ENCODE measurements around the gene RECK.
A peak's percentile ranks its signal among the peaks of the same experiment; 100 is the strongest.
"Not testable (repeated sequence)": the region's sequence is repeated elsewhere in the genome, so short reads cannot be mapped to it uniquely, and the experiment has no call there.

The RECK gene, protein sequence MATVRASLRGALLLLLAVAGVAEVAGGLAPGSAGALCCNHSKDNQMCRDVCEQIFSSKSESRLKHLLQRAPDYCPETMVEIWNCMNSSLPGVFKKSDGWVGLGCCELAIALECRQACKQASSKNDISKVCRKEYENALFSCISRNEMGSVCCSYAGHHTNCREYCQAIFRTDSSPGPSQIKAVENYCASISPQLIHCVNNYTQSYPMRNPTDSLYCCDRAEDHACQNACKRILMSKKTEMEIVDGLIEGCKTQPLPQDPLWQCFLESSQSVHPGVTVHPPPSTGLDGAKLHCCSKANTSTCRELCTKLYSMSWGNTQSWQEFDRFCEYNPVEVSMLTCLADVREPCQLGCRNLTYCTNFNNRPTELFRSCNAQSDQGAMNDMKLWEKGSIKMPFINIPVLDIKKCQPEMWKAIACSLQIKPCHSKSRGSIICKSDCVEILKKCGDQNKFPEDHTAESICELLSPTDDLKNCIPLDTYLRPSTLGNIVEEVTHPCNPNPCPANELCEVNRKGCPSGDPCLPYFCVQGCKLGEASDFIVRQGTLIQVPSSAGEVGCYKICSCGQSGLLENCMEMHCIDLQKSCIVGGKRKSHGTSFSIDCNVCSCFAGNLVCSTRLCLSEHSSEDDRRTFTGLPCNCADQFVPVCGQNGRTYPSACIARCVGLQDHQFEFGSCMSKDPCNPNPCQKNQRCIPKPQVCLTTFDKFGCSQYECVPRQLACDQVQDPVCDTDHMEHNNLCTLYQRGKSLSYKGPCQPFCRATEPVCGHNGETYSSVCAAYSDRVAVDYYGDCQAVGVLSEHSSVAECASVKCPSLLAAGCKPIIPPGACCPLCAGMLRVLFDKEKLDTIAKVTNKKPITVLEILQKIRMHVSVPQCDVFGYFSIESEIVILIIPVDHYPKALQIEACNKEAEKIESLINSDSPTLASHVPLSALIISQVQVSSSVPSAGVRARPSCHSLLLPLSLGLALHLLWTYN

DNA sequence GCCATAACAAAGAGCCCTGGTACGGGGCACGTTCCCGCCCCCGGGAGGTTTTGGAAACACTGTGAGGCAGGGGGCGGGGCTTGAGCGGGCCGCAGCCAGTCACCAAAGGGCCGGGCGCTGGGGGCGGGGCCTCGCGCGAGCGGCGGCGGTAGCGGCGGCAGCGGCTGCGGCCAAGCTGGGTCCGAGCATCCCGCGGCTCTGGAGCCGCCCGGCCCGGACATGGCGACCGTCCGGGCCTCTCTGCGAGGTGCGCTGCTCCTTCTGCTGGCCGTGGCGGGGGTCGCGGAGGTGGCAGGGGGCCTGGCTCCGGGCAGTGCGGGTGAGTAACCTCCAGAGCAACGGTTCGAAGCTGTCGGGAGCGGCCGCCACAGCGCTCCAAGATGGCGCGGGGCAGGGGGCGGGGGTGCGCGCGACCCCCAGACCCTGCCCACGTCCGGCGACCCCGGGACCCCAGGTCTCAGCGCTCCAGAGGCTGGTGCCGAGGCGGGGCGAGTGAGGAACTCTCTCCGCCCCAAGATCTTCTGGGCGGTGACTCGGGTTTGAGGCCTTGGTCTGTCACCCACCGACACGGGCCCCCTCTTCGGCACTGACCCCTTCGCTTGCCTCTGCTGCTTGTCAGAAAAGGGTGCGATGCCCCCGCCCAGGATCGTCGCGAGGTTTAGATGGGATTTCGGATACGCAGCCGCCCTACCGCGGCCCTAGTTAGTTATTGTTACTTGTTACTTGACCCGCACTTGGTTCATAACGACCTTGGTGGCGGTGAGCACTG, at the start of gene RECK:
RECK (plus strand) TSS at position 134 of the 769 bp plus-strand sequence; CDS start at position 220, 86 bp downstream.
- peak within 1 kb of the TSS; percentile 72 for H3K4me3 ChIP-seq (ENCODE audit: low read length in 2 of 2)
- no peaks in the 10 kb centered on the region for H3K9me3 ChIP-seq (ENCODE audit: control insufficient read depth in 2 of 2, low read length in 2 of 2)
- H3K27me3 ChIP-seq (ENCODE audit: control insufficient read depth in 2 of 2, insufficient read depth in 2 of 2, low read length in 2 of 2), result peaks cover 0 to 4% of the 10 kb centered on the region in 2 donors
- peak within 1 kb of the TSS; percentile 27 to 67 for H3K9ac ChIP-seq (ENCODE audit: low read depth in 1 of 2, low read length in 2 of 2)
- H3K4me1 ChIP-seq (ENCODE audit: control insufficient read depth in 2 of 2, insufficient read depth in 2 of 2, low read length in 2 of 2), result peaks cover 2 to 6% of the 10 kb centered on the region in 2 donors
- peak within 1 kb of the TSS; percentile 51 to 58 for H3K27ac ChIP-seq (ENCODE audit: low read depth in 2 of 2, low read length in 2 of 2)
- H3K36me3 ChIP-seq (ENCODE audit: control insufficient read depth in 2 of 2, insufficient read depth in 2 of 2, low read length in 2 of 2), result no peaks in the 10 kb centered on the region

DNA sequence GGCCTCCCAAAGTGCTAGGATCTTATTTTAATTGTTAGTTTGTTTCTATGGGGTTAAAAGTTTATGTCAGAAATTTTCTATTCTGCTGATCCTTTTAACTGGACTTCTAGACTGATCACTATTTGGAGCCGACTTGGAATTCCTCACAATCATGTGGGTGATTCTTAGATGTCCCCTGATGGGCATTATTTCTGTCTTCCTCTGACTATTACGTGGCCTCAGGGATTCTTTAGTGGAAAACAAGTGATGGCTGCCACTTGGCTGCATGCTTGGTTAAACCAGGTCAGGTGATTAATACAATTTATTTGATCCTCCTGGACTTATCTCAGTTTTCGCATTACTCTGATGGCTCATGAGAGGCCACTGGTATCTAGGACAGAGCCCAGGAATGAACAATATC, 46.6 kb upstream of the RECK start:
- Histone ChIP-seq H3K27ac (ENCODE audit: low read depth in 2 of 2, low read length in 2 of 2) (no peak overlapping the region), H3K4me3 (ENCODE audit: low read length in 2 of 2) (no peak overlapping the region), H3K9me3 (ENCODE audit: control insufficient read depth in 2 of 2, low read length in 2 of 2) (no peaks in the 10 kb centered on the region), H3K36me3 (ENCODE audit: control insufficient read depth in 2 of 2, insufficient read depth in 2 of 2, low read length in 2 of 2) (no peaks in the 10 kb centered on the region), H3K9ac (ENCODE audit: low read depth in 1 of 2, low read length in 2 of 2) (no peak overlapping the region), H3K4me1 (ENCODE audit: control insufficient read depth in 2 of 2, insufficient read depth in 2 of 2, low read length in 2 of 2) (no peaks in the 10 kb centered on the region), H3K27me3 (ENCODE audit: control insufficient read depth in 2 of 2, insufficient read depth in 2 of 2, low read length in 2 of 2) (no peaks in the 10 kb centered on the region)

DNA sequence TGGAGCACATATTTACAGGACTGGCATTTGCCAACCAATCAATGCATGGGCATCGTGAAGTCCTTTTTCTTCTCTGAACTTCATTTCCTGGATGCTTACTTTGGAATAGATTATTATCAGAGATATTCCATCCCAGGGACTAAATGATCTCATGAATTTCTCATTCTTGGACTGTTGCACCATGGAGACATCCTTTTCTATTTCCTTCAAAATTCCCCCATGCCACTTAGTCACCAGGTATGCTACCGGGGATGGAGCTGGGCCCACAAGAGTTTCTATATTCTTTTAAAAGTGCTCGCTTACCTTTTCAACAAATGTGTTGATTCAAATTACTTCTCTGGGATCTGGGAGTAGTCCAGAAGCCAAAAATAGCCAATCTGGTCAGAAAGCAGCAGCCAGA, 43.6 kb upstream of the RECK start:
- not testable (repeated sequence) for H3K36me3 ChIP-seq (ENCODE audit: control insufficient read depth in 2 of 2, insufficient read depth in 2 of 2, low read length in 2 of 2); H3K9me3 ChIP-seq (ENCODE audit: control insufficient read depth in 2 of 2, low read length in 2 of 2); H3K9ac ChIP-seq (ENCODE audit: low read depth in 1 of 2, low read length in 2 of 2)

DNA sequence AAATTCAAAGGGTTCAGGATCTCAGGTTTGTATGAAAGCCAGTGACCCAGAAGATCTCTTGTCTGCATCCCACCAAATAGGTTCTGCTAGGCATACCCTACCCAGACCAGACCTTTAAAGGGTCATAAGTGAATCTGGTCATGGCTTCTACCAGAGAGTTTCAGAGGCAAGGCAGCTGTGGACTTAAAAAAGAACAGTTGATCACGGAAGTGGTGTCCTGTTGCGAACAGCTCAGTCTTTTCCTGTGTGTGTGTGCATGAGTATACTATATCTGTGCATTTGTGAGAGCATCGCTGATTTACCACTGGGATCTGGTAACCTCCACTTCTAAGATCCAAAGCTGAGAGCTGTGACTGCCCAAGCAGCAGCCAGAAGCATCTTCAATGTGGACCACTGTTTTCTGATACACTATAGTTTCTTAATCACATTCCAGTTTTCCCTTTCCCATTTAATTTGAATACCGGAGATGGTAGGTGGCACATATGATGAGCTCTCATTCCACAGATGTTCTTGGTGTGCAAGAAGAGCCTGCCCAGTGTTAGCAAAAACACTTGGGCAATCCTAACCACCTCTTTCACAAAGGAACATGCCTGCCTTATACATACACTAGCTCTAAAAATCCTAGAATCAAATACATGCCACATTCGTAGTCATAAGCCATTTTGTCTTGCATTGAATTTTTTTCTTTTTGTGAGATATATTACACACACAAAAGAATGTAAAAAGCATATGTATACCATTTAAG, 42.6 kb upstream of the RECK start:
- no peak overlapping the region for H3K4me3 ChIP-seq (ENCODE audit: low read length in 2 of 2)
- no peaks in the 10 kb centered on the region for H3K36me3 ChIP-seq (ENCODE audit: control insufficient read depth in 2 of 2, insufficient read depth in 2 of 2, low read length in 2 of 2)
- no peak overlapping the region for H3K9ac ChIP-seq (ENCODE audit: low read depth in 1 of 2, low read length in 2 of 2)
- peaks cover 2 to 5% of the 10 kb centered on the region in 2 donors for H3K9me3 ChIP-seq (ENCODE audit: control insufficient read depth in 2 of 2, low read length in 2 of 2)
- no peak overlapping the region for H3K27ac ChIP-seq (ENCODE audit: low read depth in 2 of 2, low read length in 2 of 2)
- H3K27me3 ChIP-seq (ENCODE audit: control insufficient read depth in 2 of 2, insufficient read depth in 2 of 2, low read length in 2 of 2), result no peaks in the 10 kb centered on the region
- no peaks in the 10 kb centered on the region for H3K4me1 ChIP-seq (ENCODE audit: control insufficient read depth in 2 of 2, insufficient read depth in 2 of 2, low read length in 2 of 2)

More for the DNA sequence above, 43.6 kb upstream of the RECK start:
- not testable (repeated sequence) for H3K27me3 ChIP-seq (ENCODE audit: control insufficient read depth in 2 of 2, insufficient read depth in 2 of 2, low read length in 2 of 2); H3K4me1 ChIP-seq (ENCODE audit: control insufficient read depth in 2 of 2, insufficient read depth in 2 of 2, low read length in 2 of 2); H3K4me3 ChIP-seq (ENCODE audit: low read length in 2 of 2); H3K27ac ChIP-seq (ENCODE audit: low read depth in 2 of 2, low read length in 2 of 2)

DNA sequence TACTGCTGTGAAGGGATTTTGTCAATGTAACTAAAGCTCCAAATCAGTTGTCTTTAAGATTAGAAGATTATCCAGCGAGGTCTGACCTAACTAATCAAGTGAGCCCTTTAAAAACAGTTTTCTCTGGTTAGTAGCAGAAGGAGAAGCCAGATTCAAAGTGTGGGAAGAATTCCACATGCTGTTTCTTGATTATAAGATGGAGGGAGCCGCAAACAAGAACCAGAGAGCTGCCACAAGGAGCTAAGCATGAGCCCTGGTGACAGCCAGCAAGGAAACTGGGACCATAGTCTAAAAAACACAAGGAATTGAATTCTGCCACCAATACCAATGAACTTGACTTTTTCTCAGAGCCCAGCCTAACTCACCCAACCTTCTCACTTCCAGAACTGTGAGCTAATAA, 41.8 kb upstream of the RECK start:
- no peaks in the 10 kb centered on the region for H3K27me3 ChIP-seq (ENCODE audit: control insufficient read depth in 2 of 2, insufficient read depth in 2 of 2, low read length in 2 of 2)
- no peaks in the 10 kb centered on the region for H3K36me3 ChIP-seq (ENCODE audit: control insufficient read depth in 2 of 2, insufficient read depth in 2 of 2, low read length in 2 of 2)
- H3K4me1 ChIP-seq (ENCODE audit: control insufficient read depth in 2 of 2, insufficient read depth in 2 of 2, low read length in 2 of 2), result no peaks in the 10 kb centered on the region
- H3K9ac ChIP-seq (ENCODE audit: low read depth in 1 of 2, low read length in 2 of 2), result no peak overlapping the region
- peaks cover 2 to 5% of the 10 kb centered on the region in 2 donors for H3K9me3 ChIP-seq (ENCODE audit: control insufficient read depth in 2 of 2, low read length in 2 of 2)
- no peak overlapping the region for H3K27ac ChIP-seq (ENCODE audit: low read depth in 2 of 2, low read length in 2 of 2)
- H3K4me3 ChIP-seq (ENCODE audit: low read length in 2 of 2), result no peak overlapping the region

DNA sequence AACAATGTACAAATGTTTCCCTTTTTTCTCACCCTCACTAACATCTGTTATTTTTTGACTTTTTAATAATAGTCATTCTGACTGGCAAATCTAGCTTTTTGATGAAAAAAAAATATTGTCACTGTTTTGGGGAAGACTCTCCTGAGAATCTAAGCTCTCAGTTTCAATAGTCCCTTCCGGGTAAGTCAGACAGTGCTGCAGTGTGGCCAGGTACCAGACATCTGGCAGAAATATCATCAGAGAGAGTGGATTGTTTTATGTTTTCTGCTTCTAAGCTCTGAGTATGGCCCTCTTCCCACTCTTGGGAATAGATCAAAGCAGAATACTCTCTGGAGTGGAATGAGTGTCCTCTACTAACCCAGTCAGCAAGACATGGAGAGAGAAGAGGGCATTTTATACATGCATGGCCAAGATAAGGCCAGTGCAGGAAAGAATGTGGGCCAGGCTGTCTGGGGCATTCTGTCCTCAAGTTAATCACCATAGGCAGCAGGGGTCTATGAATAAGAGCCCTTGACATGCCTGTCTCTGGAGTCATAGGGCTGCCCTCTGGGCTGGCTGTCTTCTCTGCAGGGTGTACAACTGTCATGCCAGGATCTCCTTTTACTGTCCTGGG, 40.2 kb upstream of the RECK start:
- Histone ChIP-seq H3K4me3 (ENCODE audit: low read length in 2 of 2) (no peak overlapping the region), H3K27ac (ENCODE audit: low read depth in 2 of 2, low read length in 2 of 2) (no peak overlapping the region)

DNA sequence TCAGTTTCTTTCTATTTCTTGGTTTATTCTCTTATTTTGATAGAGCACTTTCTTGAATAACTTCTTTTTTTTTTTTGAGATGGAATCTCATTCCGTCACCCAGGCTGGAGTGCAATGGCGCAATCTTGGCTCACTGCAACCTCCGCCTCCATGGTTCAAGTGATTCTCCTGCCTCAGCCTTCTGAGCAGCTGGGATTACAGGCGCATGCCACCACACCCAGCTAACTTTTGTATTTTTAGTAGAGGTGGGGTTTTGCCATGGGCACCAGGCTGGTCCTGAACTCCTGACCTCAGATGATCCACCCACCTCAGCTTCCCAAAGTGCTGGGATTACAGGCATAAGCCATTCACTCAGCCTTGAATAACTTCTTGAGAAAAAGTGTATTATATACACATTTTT, 39.7 kb upstream of the RECK start:
- H3K9me3 ChIP-seq (ENCODE audit: control insufficient read depth in 2 of 2, low read length in 2 of 2); H3K9ac ChIP-seq (ENCODE audit: low read depth in 1 of 2, low read length in 2 of 2); H3K4me1 ChIP-seq (ENCODE audit: control insufficient read depth in 2 of 2, insufficient read depth in 2 of 2, low read length in 2 of 2); H3K27me3 ChIP-seq (ENCODE audit: control insufficient read depth in 2 of 2, insufficient read depth in 2 of 2, low read length in 2 of 2); H3K27ac ChIP-seq (ENCODE audit: low read depth in 2 of 2, low read length in 2 of 2); H3K36me3 ChIP-seq (ENCODE audit: control insufficient read depth in 2 of 2, insufficient read depth in 2 of 2, low read length in 2 of 2); H3K4me3 ChIP-seq (ENCODE audit: low read length in 2 of 2): not testable (repeated sequence)

More for the DNA sequence above, 40.2 kb upstream of the RECK start:
- no peaks in the 10 kb centered on the region for H3K36me3 ChIP-seq (ENCODE audit: control insufficient read depth in 2 of 2, insufficient read depth in 2 of 2, low read length in 2 of 2)
- no peak overlapping the region for H3K9ac ChIP-seq (ENCODE audit: low read depth in 1 of 2, low read length in 2 of 2)
- no peaks in the 10 kb centered on the region for H3K4me1 ChIP-seq (ENCODE audit: control insufficient read depth in 2 of 2, insufficient read depth in 2 of 2, low read length in 2 of 2)
- H3K9me3 ChIP-seq (ENCODE audit: control insufficient read depth in 2 of 2, low read length in 2 of 2), result peaks cover 2 to 5% of the 10 kb centered on the region in 2 donors
- no peaks in the 10 kb centered on the region for H3K27me3 ChIP-seq (ENCODE audit: control insufficient read depth in 2 of 2, insufficient read depth in 2 of 2, low read length in 2 of 2)

DNA sequence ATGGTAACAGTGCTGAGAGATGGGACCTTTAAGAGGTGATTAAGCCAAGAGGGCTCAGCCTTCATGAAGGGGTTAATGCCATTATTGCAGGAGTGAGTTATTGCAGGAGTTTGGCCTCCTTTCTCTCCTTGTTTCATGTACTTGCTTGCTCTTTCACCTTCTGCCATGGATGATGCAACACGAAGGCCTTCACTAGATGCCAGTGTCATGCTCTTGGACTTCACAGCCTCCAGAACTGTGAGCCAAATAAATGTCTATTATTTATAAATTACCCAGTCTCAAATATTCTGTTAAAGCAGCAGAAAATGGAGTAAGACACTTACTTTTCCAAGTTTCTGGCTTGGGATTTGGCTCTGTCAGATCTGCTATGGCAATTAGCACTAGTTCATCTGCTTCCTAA, 38.4 kb upstream of the RECK start:
- Histone ChIP-seq H3K27me3 (ENCODE audit: control insufficient read depth in 2 of 2, insufficient read depth in 2 of 2, low read length in 2 of 2) (no peaks in the 10 kb centered on the region), H3K9ac (ENCODE audit: low read depth in 1 of 2, low read length in 2 of 2) (no peak overlapping the region), H3K9me3 (ENCODE audit: control insufficient read depth in 2 of 2, low read length in 2 of 2) (peaks cover 2 to 5% of the 10 kb centered on the region in 2 donors), H3K27ac (ENCODE audit: low read depth in 2 of 2, low read length in 2 of 2) (no peak overlapping the region), H3K36me3 (ENCODE audit: control insufficient read depth in 2 of 2, insufficient read depth in 2 of 2, low read length in 2 of 2) (no peaks in the 10 kb centered on the region), H3K4me3 (ENCODE audit: low read length in 2 of 2) (no peak overlapping the region), H3K4me1 (ENCODE audit: control insufficient read depth in 2 of 2, insufficient read depth in 2 of 2, low read length in 2 of 2) (no peaks in the 10 kb centered on the region)

DNA sequence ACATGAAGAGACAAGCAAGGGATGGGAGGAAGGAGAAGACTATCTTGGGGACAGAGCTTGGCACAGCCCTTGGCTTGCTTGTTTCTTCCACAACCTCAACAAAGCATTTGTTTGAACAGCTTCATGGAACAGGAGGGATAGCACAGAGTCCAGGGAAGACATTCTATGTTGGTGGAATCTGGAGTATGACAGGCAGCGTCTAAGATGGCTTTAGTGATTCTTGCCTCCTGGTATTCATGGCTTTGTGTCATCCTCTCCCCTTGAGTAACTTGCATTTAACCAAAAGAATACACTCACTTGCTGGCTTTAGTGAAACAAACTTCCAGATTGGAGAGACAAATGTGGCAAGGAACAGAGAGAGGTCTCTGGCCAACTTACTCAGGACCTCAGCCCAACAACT, 30.8 kb upstream of the RECK start:
- peaks cover 0 to under 1% of the 10 kb centered on the region in 2 donors for H3K27me3 ChIP-seq (ENCODE audit: control insufficient read depth in 2 of 2, insufficient read depth in 2 of 2, low read length in 2 of 2)
- H3K9ac ChIP-seq (ENCODE audit: low read depth in 1 of 2, low read length in 2 of 2), result no peak overlapping the region
- H3K9me3 ChIP-seq (ENCODE audit: control insufficient read depth in 2 of 2, low read length in 2 of 2), result peaks cover 0 to 4% of the 10 kb centered on the region in 2 donors
- peak overlapping the region; percentile 69 to 87 for H3K27ac ChIP-seq (ENCODE audit: low read depth in 2 of 2, low read length in 2 of 2)
- peak overlapping the region in 1 of 2 donors; percentile 5 for H3K4me3 ChIP-seq (ENCODE audit: low read length in 2 of 2)
- no peaks in the 10 kb centered on the region for H3K36me3 ChIP-seq (ENCODE audit: control insufficient read depth in 2 of 2, insufficient read depth in 2 of 2, low read length in 2 of 2)
- peaks cover 9 to 32% of the 10 kb centered on the region in 2 donors for H3K4me1 ChIP-seq (ENCODE audit: control insufficient read depth in 2 of 2, insufficient read depth in 2 of 2, low read length in 2 of 2)
